HEK293 (cell line): ENCODE data around the gene ENKD1.

ENCODE experiments used
- ZBTB20 ChIP-seq: fragments of 450-650 bp; formaldehyde crosslinking; IDR thresholded peaks from 2 replicates; pipeline ENCODE4 v1.5.1; 2016; ENCODE audit warnings: missing biosample characterization, missing genetic modification characterization
- ZNF692 ChIP-seq: fragments of 450-650 bp; formaldehyde crosslinking; IDR thresholded peaks from 2 replicates; pipeline ENCODE4 v1.5.1; 2016; ENCODE audit warnings: missing biosample characterization, missing genetic modification characterization
- TF ChIP-seq, protein P1 (sequence below): fragments of 450-650 bp; formaldehyde crosslinking; IDR thresholded peaks from 2 replicates; pipeline ENCODE4 v1.5.1; 2016; ENCODE audit warnings: missing biosample characterization, missing genetic modification characterization

DNA sequence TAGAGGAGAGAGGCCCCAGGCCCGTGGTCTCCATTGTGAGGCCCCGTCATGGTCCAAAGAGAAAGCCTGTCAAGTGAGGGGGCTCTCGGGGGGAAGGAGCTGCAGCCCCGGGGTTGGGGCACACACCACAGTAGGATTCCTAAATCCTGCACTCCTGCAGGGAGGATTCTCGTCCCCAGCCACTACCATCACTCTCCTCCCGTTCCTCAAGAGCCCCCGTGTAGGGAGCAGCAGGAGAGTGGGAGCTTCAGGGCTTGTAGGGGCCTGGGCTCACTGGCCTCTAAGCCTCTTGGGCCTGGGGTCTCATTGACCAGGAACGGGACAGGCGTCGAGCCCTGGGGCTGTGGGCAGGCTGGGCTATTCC is 885 bp upstream of the ENKD1 start:
- TF ChIP-seq, protein P1, sequence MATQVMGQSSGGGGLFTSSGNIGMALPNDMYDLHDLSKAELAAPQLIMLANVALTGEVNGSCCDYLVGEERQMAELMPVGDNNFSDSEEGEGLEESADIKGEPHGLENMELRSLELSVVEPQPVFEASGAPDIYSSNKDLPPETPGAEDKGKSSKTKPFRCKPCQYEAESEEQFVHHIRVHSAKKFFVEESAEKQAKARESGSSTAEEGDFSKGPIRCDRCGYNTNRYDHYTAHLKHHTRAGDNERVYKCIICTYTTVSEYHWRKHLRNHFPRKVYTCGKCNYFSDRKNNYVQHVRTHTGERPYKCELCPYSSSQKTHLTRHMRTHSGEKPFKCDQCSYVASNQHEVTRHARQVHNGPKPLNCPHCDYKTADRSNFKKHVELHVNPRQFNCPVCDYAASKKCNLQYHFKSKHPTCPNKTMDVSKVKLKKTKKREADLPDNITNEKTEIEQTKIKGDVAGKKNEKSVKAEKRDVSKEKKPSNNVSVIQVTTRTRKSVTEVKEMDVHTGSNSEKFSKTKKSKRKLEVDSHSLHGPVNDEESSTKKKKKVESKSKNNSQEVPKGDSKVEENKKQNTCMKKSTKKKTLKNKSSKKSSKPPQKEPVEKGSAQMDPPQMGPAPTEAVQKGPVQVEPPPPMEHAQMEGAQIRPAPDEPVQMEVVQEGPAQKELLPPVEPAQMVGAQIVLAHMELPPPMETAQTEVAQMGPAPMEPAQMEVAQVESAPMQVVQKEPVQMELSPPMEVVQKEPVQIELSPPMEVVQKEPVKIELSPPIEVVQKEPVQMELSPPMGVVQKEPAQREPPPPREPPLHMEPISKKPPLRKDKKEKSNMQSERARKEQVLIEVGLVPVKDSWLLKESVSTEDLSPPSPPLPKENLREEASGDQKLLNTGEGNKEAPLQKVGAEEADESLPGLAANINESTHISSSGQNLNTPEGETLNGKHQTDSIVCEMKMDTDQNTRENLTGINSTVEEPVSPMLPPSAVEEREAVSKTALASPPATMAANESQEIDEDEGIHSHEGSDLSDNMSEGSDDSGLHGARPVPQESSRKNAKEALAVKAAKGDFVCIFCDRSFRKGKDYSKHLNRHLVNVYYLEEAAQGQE, result no peak
- no peak for TF ChIP-seq ZNF692 (tag by site-specific recombination)
- TF ChIP-seq ZBTB20 (tag by site-specific recombination), result no peak
